HG03457 (cell line): ENCODE measurements around the gene DHRS7C.

Experiments used
- ATAC-seq: cut with Tn5 transposase; IDR thresholded peaks from one replicate; pipeline ENCODE4 v1.9.1; 2021; ENCODE audit warnings: moderate number of reproducible peaks; ENCODE audit not compliant: unreplicated experiment

The DHRS7C gene, protein sequence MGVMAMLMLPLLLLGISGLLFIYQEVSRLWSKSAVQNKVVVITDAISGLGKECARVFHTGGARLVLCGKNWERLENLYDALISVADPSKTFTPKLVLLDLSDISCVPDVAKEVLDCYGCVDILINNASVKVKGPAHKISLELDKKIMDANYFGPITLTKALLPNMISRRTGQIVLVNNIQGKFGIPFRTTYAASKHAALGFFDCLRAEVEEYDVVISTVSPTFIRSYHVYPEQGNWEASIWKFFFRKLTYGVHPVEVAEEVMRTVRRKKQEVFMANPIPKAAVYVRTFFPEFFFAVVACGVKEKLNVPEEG

DNA sequence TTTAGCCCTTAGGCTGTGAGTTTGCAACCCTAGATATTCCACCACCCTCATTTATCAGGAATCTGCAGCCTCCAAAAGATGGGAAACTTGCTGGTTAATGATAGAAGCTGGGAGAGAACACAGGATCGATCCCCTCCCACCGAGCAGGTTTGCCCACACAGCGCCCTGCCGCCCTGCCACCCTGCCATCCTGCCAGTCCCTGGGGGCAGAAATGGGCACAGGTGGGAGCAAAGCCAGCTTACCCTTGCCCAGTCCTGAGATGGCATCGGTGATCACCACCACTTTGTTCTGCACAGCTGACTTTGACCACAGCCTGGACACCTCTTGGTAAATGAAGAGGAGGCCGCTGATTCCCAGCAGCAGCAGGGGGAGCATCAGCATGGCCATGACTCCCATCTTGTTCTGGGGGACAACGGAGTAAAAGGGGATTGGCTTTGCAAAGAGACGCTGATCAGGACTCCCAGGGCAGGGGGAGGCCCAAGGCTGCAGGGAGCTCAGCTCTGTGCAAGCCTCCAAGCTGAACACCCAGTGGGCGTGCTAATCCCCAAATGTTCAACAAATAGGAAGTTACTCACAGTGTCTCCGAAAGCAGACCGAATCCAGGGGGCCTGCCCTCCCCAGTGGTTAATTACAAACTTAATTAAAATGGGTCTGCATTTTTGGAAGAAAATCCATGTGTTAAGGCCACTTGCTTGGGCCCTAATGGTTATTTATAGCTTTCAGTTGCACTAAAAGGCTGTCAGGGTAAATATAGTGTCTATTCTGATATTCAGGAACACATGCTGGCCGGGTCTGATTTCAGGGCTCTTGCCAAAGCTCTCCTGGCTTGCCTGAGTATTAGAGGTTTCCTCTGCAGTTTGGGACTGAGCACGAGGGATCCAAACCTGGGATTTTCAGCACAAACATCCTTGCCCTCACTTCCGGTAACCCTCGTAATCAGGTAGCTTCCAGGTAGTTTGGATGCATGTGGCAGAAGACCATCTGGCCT, at the start of gene DHRS7C:
DHRS7C (minus strand) TSS at position 704 of the 988 bp plus-strand sequence; CDS start at position 396, 308 bp downstream.
- ATAC-seq = no peak

DNA sequence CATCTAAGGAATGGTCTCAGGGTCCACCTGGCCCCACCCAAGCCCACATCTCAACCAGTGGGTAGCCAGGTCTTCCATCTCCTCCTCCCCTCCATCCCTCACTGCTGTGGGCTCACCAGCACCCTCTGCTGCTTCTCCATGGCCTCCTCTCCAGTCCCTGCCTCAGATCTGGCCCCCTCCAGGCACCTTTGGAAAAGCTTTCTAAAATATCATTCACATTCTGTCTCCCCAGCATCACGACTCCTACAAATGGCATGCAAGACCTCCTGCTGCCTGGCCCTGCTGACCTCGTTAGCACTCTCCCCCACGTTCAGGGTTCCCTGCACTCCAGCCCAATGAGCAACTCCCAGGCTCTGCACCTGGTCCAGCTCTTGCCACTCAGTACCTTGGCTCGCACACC, 48.0 kb upstream of the DHRS7C start:
- no peak for ATAC-seq

DNA sequence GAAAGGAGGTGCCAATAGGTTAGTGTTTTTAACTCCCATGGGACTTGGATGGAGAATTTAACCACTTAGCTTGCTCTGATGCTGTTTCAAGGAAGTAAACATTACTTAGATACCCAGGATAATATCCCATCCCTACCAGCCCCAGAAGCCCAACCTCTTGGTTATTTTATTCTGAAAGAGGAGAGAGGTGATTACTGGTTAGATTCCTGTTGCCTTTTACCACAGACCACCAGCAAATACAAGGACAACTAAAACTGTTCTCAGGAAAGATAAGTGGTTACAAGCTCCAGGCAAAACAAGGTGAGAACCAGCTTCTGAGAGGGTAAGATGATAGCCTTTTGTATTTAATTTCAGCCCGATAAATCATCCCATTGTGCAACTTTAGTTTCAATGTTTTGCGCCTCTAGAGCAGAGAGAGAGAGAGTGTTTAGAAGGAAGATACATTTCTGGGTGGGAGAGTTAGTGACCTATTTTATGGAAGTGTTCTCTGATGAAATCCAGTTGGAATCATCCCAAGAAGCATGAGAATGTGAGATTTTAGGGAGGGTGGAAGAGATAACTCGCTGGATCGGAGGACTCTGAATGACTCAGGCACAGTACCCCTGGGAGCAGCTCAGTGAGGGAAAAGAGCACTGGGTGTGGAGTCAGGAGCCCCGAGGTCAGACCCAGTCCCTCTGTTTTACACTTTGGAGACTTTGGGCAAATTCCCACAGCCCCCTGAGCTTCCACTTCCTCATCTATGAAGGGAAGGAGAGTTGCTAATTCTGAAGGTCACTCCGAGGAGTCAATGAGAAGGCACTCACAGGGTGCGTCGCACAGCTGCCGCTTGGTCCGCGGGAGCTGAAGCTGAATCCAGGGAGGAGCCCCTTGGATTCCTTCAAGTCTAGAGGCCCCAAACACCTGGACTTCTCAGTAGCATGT, 46.4 kb upstream of the DHRS7C start:
- no peak for ATAC-seq

DNA sequence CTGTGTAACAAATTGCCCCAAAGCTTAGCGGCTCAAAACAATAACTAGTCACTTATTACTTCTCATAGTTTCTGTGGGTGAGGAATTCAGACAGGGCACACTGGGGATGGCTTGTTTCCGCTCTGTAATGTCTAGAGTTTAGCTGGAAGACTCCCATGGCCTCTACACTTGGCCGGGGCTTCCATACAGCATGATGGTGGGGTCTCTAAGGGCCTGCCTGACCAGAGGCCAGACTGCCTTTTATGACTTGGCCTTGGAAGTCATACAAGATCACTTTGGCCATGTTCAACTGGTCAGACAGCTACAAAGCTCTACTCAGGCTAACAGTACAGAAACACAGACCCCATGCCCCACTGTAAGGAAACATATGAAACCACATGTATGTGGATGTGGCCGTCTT, 42.5 kb upstream of the DHRS7C start:
- no peak for ATAC-seq

DNA sequence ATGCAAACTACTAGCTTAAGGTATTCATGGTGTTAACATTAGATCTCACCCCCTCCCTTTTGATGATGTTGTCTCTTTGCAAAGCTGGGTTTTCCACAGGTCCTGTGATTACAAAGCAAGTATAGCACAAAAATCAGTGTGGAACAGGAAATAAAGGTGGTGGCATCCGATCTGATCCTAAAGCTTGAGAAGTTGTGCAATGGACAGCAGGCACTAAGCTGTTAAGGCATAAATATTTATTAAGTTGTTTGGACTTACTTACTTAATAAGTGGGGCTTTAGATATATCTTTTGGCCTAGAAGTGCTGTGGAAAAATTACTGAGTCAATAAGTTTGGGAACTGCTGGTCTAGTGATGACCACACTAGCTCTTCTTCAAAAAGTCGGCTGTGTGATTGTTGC, 39.3 kb upstream of the DHRS7C start:
- no peak for ATAC-seq

DNA sequence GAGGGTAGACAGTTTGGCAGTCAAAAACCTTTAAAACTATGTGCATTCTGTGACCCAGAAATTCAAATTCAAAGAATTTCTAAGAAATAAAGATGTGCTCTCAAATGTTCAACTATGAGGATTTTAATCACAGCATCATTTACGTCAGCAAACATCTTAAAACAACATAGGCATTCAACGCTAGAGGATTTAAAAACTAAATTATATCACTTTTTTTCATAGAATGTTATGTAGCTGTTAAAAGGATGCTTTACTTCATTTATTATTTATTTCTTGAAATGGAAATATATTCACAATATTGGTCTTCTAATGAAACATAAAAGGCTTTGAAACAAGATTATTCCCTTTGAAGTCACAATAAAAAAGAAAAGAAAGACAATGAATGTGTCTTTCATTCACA, 38.0 kb upstream of the DHRS7C start:
- ATAC-seq = no peak

DNA sequence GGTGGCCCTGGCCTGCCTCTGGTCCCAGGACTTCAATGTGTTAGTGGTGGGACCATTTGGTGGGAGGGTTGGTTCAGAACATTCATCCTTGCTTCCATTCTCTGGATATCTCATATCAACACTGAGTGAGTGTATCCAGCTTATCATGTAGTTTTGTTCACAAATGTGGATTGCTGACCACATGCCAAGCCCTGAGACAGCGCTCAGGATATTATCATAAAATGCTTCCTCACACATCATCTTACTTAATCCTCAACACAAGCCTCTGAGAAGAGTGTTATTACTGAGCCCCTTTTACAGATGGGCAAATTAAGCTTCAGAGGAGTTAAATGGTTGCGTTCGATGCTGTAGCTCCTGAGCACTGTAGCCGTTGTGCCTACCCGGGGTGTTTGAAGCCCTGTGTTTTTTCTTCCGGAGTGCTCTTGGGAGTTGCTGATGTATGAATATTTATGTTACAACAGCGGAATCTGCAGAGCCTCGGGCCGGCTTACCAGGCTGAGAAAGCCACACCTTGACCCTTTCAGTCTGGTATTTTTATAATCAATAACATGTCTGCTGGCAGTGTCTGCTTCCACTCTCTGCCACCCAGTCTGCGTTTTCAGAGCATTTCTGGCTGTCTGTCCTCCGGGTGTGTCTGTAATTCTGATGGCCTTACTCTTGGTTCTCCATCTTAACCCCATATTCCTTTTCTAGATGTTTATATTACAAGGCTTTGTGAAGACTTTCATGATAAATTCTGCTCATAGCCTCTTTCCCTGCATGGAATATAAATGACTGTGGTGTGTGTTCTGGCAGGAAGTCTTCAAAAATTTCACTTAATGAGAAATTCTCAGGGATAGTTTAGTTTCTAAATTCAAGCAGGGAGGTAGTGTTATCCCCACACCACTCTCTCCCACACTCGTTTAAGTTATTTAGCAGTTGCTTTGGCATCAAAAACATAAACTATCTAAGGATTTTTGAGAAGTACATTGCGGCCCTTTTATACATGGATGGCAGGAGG, 37.2 kb upstream of the DHRS7C start:
- ATAC-seq = no peak

DNA sequence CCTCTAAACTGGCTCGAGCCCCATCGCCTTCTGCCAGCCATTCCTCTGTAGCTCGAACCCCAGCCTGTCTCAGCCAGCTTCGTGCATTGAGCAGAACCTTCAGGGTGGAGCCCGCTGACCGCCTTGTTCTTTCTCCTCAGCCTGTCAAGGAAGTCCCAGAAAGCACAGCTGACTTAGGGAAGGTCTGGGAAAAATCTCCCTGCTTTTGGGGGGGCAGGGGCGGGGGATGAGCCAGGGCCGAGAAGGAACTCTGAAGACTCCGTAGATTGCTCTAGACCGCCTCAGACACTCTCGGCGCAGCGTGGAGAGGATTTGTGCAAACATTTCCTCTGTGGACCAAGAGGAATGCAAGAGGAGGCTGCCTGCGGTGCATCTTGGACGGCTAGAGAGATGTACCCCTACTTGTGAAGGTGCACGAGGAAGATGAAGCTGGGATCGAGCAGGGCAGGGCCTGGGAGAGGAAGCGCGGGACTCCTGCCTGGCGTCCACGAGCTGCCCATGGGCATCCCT, 34.3 kb upstream of the DHRS7C start, which contains the start of gene GLP2R:
GLP2R (plus strand) TSS at position 284 of the 510 bp plus-strand sequence; CDS start at position 424, 140 bp downstream.
- no peak for ATAC-seq

DNA sequence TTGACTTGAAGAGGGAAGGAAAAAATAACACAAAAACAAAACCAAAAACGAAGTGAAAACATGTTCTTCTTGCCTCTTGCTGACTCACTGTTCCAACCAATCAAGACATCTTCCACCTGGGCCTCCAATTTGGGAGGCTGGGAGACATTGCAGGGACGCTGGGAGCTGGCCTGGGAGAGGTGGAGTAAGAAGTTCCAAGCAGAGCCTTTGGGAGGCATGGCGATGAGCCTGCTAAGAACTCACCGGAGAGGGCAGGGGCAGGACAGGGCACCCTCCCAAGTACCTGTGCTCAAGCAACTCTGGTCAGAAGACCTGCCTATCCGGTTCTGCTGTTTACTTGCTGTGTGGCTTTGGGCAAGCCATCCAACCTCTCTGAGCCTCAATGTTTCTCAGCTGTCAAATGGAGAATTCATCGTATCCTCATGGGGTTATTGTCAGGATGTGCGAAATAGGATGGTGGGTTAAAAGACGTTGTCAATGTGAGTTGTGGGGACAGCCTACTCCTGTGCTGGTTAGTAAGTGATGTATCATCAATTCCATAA, 33.5 kb upstream of the DHRS7C start:
- no peak for ATAC-seq

DNA sequence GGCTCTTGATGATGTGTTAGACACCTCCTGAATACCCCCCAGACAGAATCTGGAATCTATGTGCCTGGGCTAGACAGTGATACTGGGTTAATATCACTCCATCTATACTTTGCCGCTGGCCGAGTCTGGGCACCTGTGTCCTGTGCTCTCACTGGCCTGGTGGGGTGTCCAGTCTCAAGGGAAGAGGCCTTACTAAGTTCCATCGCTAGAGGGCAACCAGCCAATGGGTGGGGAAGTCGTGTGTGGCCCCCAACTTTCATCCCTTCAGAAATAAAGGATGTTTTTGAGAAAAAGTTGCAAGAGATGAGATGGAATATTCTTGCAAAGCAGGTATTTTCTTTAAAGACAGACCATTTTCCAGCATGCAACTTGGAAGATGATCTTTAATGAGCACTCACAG, 32.7 kb upstream of the DHRS7C start:
- ATAC-seq = no peak

DNA sequence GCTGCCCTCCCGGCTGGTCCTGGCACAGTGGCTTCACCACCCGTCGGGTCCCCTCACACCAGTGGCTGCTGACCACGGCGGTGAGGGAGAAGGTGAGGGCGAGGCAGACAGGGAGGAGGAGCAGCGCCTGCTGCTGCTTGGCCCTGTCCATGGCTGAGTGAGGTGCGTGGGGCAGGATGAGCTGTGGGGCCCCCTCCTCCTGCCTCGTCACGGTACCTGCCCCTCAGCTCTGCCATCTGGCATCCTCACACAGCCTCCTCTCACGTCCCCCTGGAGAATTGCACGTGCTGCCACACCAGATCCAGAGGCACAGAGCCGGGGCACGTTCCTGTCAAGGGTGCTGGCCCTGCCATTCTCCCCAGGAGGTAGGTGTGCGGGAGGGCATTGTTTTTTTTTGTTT, 30.5 kb upstream of the DHRS7C start, which contains the start of gene GSG1L2:
GSG1L2 (minus strand) TSS at position 159 of the 400 bp plus-strand sequence; CDS start at position 151, 8 bp downstream.
- ATAC-seq = no peak

DNA sequence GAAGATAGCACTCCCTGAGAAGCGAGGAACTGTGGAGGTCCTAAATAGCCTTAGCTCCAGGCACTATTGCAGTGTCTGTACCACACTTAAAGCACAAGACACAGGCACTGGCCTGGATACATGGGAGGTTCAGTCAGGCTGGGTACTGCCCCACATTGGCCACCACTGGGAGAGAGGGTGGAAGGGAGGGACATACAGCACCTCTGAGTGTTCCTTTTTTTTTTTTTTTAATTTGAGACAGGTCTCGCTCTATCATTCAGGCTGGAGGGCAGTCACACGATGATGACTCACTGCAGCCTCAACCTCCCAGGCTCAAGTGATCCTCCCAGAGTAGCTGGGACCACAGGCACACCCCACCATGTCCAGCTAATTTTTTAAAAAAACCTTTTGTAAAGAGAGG, 29.1 kb upstream of the DHRS7C start:
- ATAC-seq = no peak

DNA sequence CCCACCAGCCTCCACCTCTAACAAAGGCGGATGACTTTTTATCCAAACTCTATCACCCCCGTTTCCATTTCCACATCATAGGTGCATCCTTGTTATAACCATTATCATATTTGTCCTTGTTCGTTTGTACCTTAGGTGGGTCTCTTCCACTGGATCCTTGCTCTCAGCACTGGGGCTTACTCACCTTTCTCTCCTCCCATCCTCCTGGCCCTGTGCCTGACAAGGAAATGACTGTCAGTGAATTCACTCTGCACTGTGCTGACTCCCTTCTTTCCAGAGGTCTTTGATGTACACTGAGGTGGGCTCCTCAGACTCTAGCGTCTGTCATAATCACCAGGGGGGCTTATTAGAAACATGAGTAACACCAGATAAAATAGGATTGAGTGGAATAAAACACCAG, 27.4 kb upstream of the DHRS7C start:
- no peak for ATAC-seq

DNA sequence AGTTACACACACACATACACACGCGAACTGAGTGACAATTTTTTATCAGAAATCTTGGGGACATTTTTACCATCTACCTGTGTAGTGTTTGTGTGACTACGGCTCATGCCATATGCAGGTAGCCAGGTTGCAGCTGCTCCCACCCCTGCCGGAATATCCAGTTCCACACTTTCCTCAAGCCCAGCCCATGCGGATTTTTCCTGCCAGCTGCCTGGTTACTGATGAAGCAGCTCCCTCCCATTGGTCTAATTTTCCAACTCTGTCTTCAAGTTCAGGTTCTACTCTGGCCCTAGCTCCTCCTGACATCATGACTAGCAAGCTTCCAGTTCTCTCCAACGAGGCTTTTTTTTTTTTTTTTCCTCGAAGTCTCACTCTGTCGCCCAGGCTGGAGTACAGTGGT, 25.7 kb upstream of the DHRS7C start:
- no peak for ATAC-seq

DNA sequence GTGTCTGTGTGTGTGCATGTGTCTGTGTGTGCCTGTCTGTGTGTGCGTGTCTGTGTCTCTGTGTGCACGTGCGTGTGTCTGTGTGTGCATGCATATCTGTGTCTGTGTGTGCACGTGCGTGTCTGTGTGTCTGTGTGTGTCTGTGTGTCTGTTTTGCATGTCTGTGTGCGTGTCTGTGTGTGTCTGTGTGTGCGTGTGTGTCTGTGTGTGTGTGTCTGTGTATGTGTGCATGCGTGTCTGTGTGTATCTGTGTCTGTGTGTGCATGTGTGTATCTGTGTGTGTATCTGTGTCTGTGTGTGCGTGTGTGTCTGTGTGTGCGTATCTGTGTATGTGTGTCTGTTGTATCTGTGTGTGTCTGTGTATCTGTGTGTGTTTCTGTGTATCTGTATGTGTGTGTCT, 25.1 kb upstream of the DHRS7C start:
- ATAC-seq = no peak

DNA sequence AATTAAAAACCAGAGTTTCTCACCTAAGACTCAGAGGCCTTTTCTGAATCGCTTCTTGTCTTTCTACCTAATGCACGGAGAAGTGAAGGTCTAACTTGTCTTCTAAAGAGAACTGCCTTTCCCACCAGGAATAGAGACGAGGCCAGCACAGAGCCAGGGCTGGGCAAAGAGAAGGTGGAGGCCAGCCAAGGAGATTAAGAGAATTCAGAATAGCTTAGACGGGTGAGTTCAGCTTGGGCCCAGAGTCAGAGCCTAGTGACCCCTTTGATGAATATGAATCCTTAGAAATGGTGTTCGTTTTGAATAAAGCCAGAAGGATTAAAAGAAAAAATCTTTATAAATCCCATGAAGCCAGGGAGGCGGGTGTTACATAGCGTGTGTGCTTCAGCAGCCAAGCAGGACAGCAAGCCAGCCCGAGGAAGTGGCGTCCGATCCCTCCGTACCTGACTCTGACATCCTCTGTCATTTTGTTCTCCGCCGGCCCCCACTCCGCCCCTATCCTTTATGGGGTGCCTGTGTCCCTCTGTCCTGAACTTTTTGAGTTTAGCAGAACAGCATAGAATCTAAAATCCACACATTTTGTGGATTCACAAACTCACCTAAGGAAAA, 23.0 kb upstream of the DHRS7C start:
- ATAC-seq = no peak

DNA sequence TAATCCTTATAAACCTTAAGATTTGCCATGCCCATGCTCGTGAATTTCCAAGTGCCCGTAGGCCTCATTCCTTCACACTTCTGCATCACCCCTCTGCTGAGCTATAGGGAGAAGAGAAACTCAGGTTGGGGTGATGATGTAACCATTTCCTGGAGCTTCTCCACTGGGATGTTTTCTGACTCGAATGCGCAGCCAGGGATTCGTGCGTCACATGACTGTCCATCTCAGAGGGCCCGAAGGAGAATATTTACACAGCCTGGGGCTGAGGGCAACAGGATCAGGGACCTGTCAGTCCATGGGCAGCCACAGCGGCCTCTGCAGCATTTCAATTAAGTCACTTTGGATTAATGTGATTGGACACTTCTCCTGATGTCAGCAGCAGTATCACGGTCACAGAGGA, 21.8 kb upstream of the DHRS7C start:
- no peak for ATAC-seq

DNA sequence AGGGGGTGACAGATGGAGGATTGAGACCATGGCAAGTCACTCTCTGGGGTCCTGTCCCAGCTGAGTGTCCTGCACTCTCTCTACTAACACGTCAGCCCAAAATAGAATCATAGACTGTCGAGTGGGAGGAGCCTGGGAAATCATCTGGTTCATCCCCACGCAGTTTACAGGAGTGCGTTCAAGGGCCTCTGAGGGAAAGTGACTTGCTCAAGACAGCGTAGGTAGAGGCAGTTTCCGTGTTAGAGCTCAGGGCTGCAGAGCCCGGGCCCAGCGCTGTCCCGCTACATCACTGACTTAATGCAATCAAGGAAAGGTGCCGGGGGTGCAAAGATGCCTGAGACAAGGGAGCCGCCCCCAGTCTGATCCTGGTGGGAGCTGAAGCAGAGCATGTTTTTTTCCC, 20.1 kb upstream of the DHRS7C start:
- no peak for ATAC-seq

DNA sequence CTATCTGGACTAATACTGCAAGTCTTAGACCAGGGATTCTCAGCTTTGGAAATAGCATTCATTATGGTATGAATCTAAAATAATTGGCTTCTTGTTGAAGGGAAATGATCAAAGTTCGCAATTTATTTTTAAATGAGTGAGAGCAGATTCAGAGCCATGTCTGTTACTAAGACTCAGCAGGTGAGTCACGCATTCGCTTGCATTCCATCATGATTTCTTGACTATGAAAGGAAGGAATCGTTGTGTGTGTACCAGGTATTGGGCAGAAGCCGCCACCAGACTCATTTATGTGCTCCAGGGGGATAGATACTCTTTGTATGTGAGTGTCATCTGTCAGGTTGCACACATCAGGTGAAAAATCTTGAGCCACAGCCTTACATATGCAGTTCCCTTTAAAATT, 19.7 kb upstream of the DHRS7C start:
- no peak for ATAC-seq
